Glutamatergic neuron (in vitro differentiated cells): ENCODE measurements around the gene DDX20. TPM values are rescaled to one million over a fixed set of nuclear protein-coding genes. Genes with fewer than 3 reads are reported as not detected.

Source experiments
- DNase-seq: peaks from one replicate; pipeline ENCODE4 v3.0.0; 2022
- H3K27ac Mint-ChIP-seq: one replicate; pipeline ENCODE4 v1.8.0; 2020; ENCODE audit warnings: mild to moderate bottlenecking, mixed read lengths, inconsistent platforms; ENCODE audit not compliant: unreplicated experiment
- H3K27me3 Mint-ChIP-seq: one replicate; pipeline ENCODE4 v1.8.0; 2020; ENCODE audit warnings: mild to moderate bottlenecking, moderate library complexity, mixed read lengths, inconsistent platforms; ENCODE audit not compliant: unreplicated experiment
- H3K36me3 Mint-ChIP-seq: one replicate; pipeline ENCODE4 v1.8.0; 2020; ENCODE audit warnings: mild to moderate bottlenecking, mixed read lengths, inconsistent platforms; ENCODE audit not compliant: unreplicated experiment
- H3K4me1 Mint-ChIP-seq: one replicate; pipeline ENCODE4 v1.8.0; 2020; ENCODE audit warnings: mild to moderate bottlenecking, low read depth, mixed read lengths, inconsistent platforms; ENCODE audit not compliant: unreplicated experiment
- H3K4me3 Mint-ChIP-seq: one replicate; pipeline ENCODE4 v1.8.0; 2020; ENCODE audit warnings: mild to moderate bottlenecking, mixed read lengths, inconsistent platforms; ENCODE audit not compliant: unreplicated experiment
- H3K9me3 Mint-ChIP-seq: one replicate; pipeline ENCODE4 v1.8.0; 2020; ENCODE audit warnings: mild to moderate bottlenecking, moderate library complexity, mixed read lengths, inconsistent platforms; ENCODE audit not compliant: unreplicated experiment
- CTCF ChIP-seq: fragments of 200-600 bp; sonication (generic); IDR thresholded peaks from one replicate; pipeline ENCODE4 v1.5.0; 2021; ENCODE audit not compliant: partially characterized antibody, unreplicated experiment
- total RNA-seq: library from RNA; stranded (reverse); fragmentation: NEBNext Ultra II Directional; extraction: Animal tissue kit (Norgen Biotek cat#: 25700); gene quantifications from one replicate; pipeline ENCODE4 v1.2.1, GENCODE V29; 2021; ENCODE audit not compliant: unreplicated experiment

DDX20 gene
- total RNA-seq, 1 donor from 2014 or later = 17.3 TPM

DNA sequence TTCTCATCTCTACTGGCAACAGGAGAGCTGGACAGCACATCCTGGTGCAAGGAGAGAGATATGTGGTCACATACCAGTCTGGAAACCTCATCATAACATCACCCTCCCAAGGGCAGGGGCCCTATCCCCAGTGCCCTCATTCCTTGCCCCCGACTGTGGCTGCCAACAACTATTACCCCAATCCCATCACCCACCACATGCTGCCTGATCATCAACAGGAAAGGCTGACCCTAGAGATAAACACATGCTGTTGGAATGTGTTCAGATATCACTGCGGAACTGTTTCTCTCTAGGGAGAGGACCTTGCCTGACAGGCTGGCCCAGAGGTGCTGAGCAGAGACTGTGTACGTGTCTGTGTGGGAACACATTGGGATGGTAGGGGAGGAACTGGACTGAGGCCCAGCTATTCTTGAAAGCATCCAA is 12.0 kb upstream of the DDX20 start:
- no peak overlapping the region for H3K27ac Mint-ChIP-seq
- peaks cover 27% of the 10 kb centered on the region for H3K4me1 Mint-ChIP-seq
- peaks cover 4% of the 10 kb centered on the region for H3K36me3 Mint-ChIP-seq
- H3K9me3 Mint-ChIP-seq = peaks cover 21% of the 10 kb centered on the region
- no peak for DNase-seq
- H3K4me3 Mint-ChIP-seq = no peak overlapping the region
- peaks cover 14% of the 10 kb centered on the region for H3K27me3 Mint-ChIP-seq
- TF ChIP-seq CTCF = no peak

DNA sequence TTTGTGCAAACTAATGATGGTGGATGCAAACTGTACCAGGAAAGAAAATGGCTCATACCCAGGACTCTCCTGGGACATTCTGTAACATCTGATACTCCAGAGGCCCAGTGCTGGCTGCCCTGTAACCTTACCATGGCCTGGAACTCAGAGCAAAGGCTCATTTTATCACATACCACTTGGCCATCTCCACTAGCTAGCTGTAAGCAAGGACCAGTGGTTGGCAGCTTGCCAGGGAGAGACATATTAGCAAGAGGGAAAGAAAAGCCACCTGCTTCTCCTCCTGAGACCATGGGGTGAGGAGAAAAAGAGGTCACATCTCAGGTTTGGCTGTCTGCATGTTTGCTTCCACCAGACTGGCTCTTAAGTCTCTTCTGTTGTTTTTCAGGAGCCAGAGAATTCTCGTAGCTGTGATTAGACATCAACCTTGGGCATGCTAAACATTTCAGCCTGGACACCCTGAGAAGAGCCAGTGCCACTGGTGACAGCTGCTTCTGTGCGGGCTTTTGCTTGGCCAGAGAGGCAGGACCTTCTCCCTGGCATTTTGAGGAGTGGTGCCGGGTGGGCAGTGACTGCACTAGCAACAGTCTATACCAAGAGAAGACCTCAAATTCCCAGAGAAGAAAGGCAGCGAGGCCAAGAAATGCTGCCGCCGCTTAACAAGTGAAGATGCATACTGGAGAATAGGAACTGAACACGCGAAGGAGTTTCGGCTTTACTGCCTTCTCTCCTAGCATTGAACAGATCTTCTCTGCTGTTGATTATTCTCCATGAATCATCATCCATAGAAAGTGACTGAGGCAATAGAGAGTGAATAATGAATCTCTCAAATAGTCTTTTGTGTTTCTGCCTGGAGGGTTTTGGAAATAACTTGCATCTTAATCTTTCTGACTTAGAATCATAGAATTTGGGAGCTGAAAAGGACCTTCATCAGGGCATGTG is 9.8 kb upstream of the DDX20 start:
- peaks cover 2% of the 10 kb centered on the region for H3K27me3 Mint-ChIP-seq
- no peak for TF ChIP-seq CTCF

DNA sequence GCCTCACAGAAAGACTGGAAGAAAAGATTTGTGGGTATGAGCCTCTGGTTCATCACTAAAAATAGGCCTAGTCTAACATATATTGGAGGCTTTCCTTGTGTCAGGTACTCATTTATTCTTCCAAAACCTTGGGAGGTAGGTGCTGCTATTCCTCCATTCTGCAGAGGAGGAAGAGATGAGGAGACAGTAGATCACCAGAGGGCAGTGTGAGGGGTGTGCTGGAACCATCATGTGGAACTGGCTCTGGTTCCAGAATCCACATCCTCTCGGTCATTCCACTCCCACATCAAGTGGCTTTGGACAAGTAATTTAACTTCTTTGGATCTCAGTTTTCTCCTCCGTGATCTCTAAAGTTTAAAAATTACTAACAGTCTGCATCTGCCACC is 9.1 kb upstream of the DDX20 start:
- TF ChIP-seq CTCF = no peak
- H3K4me3 Mint-ChIP-seq = no peak overlapping the region
- no peak for DNase-seq
- peaks cover 13% of the 10 kb centered on the region for H3K9me3 Mint-ChIP-seq
- no peak overlapping the region for H3K27ac Mint-ChIP-seq
- H3K36me3 Mint-ChIP-seq = peaks cover 4% of the 10 kb centered on the region
- H3K27me3 Mint-ChIP-seq = no peaks in the 10 kb centered on the region
- peaks cover 32% of the 10 kb centered on the region for H3K4me1 Mint-ChIP-seq

More for the DNA sequence above, 9.8 kb upstream of the DDX20 start:
- Mint-ChIP-seq H3K27ac (no peak overlapping the region), H3K36me3 (peaks cover 4% of the 10 kb centered on the region), H3K4me3 (no peak overlapping the region), H3K4me1 (peaks cover 37% of the 10 kb centered on the region), H3K9me3 (peaks cover 13% of the 10 kb centered on the region)
- no peak for DNase-seq

DNA sequence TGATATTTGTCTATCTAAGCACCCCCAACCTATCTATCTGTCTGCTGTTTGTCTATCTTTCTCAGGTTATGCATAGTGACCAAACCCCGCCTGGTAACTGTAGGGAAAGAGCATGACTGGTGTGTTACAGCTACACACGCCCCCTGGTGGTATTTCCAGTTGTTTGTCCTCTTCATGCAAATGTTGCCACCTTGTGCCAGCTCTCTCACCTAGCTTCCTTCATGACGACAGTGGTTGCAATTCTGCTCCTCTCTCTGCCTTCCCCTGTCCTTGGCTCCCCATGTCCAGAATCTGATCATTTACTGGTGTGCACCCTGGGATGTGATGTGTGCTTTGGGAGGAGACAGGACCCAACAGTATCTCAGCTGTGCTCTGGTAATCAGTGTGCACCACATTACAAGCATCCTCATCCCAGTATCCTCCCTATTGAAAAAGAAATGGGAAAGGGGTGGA is 8.4 kb upstream of the DDX20 start:
- H3K27me3 Mint-ChIP-seq = no peaks in the 10 kb centered on the region
- H3K9me3 Mint-ChIP-seq = peaks cover 11% of the 10 kb centered on the region
- peak; percentile 49 for DNase-seq
- peak overlapping the region; percentile 25 for H3K4me3 Mint-ChIP-seq
- peaks cover 32% of the 10 kb centered on the region for H3K4me1 Mint-ChIP-seq
- peak; percentile 76 for TF ChIP-seq CTCF
- peaks cover 4% of the 10 kb centered on the region for H3K36me3 Mint-ChIP-seq
- peak overlapping the region; percentile 3 for H3K27ac Mint-ChIP-seq

DNA sequence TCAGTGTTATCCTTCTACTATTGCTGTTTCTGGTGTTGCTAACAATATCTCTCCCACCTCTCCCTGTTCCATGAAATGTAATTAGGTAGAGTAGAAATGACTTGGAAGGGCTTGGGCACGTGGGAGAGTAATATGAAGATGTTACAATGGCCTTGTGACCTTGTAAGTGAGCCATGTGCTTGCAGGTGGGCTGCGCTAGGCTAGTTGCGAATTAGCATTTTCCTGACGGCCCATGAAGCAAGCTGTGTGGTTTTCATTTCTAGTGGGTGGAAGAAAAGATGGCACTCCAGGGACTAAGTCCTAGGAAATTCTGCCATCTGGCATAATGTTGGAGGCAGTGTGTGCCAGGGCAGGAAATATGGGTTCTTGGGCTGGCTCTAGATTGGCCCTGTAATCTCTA is 7.8 kb upstream of the DDX20 start:
- Mint-ChIP-seq H3K4me1 (peaks cover 32% of the 10 kb centered on the region), H3K9me3 (peaks cover 11% of the 10 kb centered on the region), H3K4me3 (peak overlapping the region; percentile 69), H3K36me3 (peaks cover 4% of the 10 kb centered on the region), H3K27ac (peak overlapping the region; percentile 3), H3K27me3 (no peaks in the 10 kb centered on the region)
- no peak for DNase-seq
- no peak for TF ChIP-seq CTCF
